Lower lobe of right lung (tissue), 2 donors: ENCODE data around the gene GNB2. TPM values are rescaled to one million over a fixed set of nuclear protein-coding genes. Genes with fewer than 3 reads are reported as not detected.
"Not testable (repeated sequence)": the region's sequence is repeated elsewhere in the genome, so short reads cannot be mapped to it uniquely, and the experiment has no call there.

ENCODE experiments used
- ATAC-seq, 2 donors: fragments of 200-7000 bp; cut with Tn5 transposase; one replicate each; pipeline ENCODE4 v1.9.1; 2020 to 2022; ENCODE audit warnings: mild to moderate bottlenecking in 2 of 2, moderate library complexity in 2 of 2
- DNase-seq: peaks from one replicate; pipeline ENCODE4 v3.0.0-alpha.2; 2020
- H3K27ac ChIP-seq: fragments of 200-600 bp; one replicate; pipeline ENCODE4 v1.8.0; 2022
- H3K27me3 ChIP-seq: fragments of 200-600 bp; one replicate; pipeline ENCODE4 v1.8.0; 2022; ENCODE audit warnings: low read depth
- H3K36me3 ChIP-seq: fragments of 200-600 bp; one replicate; pipeline ENCODE4 v1.8.0; 2022; ENCODE audit warnings: mild to moderate bottlenecking
- H3K4me1 ChIP-seq: fragments of 200-600 bp; one replicate; pipeline ENCODE4 v1.8.0; 2022
- H3K4me3 ChIP-seq: fragments of 200-600 bp; one replicate; pipeline ENCODE4 v1.8.0; 2022; ENCODE audit warnings: mild to moderate bottlenecking
- H3K9me3 ChIP-seq: fragments of 200-600 bp; one replicate; pipeline ENCODE4 v1.8.0; 2022
- CTCF ChIP-seq: fragments of 200-600 bp; IDR thresholded peaks from one replicate; pipeline ENCODE4 v1.8.0; 2022; ENCODE audit warnings: antibody characterized with exemption, mild to moderate bottlenecking
- intact Hi-C: fragments of 100-400 bp; cut with DNase I; formaldehyde crosslinking; loops from one replicate; pipeline ENCODE4 v1.11.0; 2022
- total RNA-seq: library from RNA; stranded (reverse); fragmentation: NEBNext Ultra II Directional; extraction: Animal tissue kit (Norgen Biotek cat#: 25700); gene quantifications from one replicate; pipeline ENCODE4 v1.2.1, GENCODE V29; 2021
- donor health status: DM: no; HTN: yes; CAD: no; lungs with severe emphysema.

The GNB2 gene
- total RNA-seq, 1 donor from 2014 or later: 247 TPM

DNA sequence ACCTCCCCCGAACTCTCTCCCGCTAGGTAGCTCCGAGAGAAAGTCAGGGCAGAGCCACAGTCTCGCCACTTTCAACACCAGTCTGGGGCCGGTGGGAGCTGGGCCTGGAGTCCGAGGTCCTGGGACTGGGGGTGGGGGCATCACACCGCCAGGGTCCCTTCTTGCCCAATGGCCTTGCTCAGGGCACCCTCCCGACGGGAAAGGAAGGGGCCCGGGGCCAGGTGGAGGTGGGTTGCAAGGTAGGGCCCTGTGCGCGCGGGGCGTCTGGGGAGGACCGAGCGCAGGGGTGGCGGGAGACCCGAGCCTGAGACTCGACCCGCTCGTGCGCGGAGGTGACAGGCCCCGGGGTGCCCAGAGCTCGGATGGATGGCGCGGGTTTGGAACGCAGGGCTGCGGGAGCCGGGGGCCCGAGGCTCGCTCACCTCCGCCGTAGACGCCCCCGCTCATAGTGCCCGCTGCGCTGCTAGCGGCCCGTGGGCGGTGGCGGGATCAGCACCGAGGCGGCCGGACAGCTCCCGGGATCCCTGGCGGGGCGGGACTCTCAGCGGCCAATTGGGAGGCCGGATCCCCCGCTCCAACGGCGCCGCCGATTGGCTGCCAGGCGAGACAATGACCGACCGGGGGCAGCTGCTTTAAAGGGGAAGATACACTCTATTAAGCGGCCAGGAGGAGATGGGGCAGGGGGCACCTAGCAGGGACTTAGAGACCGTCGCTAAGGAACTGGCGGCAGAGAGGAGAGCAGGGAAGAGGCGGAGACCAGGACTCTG is 17.4 kb upstream of the GNB2 start, which contains the start of gene ACTL6B:
Gene ACTL6B, minus strand, starts transcription at position 541 of the 767 bp plus-strand sequence. Its CDS starts 94 bp downstream, at position 447.
- intact Hi-C loops: no loop called here
- H3K4me1 ChIP-seq: peaks cover 6% of the 10 kb centered on the region
- no peaks in the 10 kb centered on the region for H3K36me3 ChIP-seq
- ATAC-seq (peak; percentile 73), DNase-seq (peak; percentile 67)
- no peak within 1 kb of the TSS for H3K4me3 ChIP-seq
- no peak within 1 kb of the TSS for H3K27ac ChIP-seq
- peaks cover 57% of the 10 kb centered on the region for H3K27me3 ChIP-seq
- H3K9me3 ChIP-seq: no peaks in the 10 kb centered on the region
- no peak for TF ChIP-seq CTCF

- H3K4me1 ChIP-seq, ATAC-seq, H3K4me3 ChIP-seq, DNase-seq, H3K36me3 ChIP-seq, H3K27ac ChIP-seq, H3K27me3 ChIP-seq, H3K9me3 ChIP-seq, intact Hi-C loops: not testable (repeated sequence)
These were observed 11.3 kb upstream of the GNB2 start for GRCh38 chr7:100662194-100662776.

DNA sequence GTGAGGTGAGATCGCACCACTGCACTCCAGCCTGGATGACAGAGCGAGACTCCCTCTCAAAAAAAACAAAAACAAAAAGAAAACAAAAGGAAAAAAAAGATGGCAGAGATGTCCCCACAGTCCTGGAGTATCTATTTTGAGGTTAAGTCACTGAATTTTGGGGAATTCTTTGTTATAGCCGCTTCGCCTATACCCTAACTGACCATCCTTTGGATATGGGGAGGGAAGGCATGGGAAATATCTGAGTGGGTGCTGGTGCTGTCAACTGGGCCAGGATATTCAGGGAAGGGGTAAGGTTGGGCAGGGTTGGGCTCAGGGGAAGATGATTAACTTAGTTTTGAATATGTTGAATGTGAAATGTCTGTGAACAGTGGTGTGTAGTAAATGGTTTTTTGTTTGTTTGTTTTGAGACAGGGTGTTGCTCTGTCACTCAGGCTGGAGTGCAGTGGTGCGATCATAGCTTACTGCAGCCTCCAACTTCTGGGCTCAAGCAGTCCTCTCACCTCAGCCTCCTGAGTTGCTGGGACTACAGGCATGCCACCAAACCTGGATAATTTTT is 8.3 kb upstream of the GNB2 start:
- Histone ChIP-seq H3K27ac (no peak overlapping the region), H3K36me3 (no peaks in the 10 kb centered on the region), H3K27me3 (no peaks in the 10 kb centered on the region), H3K4me3 (no peak overlapping the region), H3K9me3 (no peaks in the 10 kb centered on the region), H3K4me1 (no peaks in the 10 kb centered on the region)
- no peak for TF ChIP-seq CTCF
- intact Hi-C loops: no loop called here
- ATAC-seq (no peak), DNase-seq (no peak)

DNA sequence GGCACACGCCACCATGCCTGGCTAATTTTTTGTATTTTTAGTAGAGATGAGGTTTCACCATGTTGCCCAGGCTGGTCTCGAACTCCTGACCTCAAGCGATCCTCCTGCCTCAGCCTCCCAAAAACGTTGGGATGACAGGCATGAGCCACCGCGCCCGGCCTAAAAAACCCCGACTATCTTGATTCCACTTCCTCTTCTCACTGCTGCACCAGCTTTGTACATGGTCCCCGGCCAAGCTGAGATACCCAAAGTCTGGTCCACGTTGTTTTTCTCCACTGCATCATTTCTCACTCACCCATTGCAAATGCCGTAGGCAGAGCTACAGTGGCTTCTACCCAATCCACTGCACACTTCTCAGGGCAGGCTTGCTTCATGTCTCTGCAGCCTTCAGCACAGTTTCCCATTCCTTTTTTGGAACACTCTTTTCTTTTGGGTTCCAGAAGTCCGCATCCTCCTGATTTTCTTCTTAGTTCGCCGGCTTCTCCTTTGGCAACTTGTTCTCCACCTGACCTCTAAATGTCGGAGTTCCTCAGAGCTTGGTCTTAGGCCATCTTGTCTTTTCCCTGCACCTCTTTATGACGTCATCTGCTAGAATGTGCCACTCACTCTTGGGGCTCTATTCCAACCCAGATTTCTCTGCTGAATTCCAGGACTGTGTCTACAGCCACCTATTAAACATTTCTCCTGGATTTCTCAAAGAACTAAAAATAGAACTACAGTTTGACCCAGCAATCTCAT is 6.0 kb upstream of the GNB2 start:
- Histone ChIP-seq H3K27ac (no peak overlapping the region), H3K4me1 (no peaks in the 10 kb centered on the region), H3K9me3 (no peaks in the 10 kb centered on the region), H3K27me3 (no peaks in the 10 kb centered on the region), H3K36me3 (no peaks in the 10 kb centered on the region), H3K4me3 (no peak overlapping the region)
- TF ChIP-seq CTCF: no peak
- DNase-seq (no peak), ATAC-seq (no peak)
- intact Hi-C loops: no loop called here

- no peak for ATAC-seq
- H3K4me3 ChIP-seq: no peak overlapping the region
- no peak overlapping the region for H3K27ac ChIP-seq
- no peaks in the 10 kb centered on the region for H3K27me3 ChIP-seq
- intact Hi-C loops: no loop called here
- H3K36me3 ChIP-seq: no peaks in the 10 kb centered on the region
- no peak for TF ChIP-seq CTCF
- peaks cover 5% of the 10 kb centered on the region for H3K4me1 ChIP-seq
- H3K9me3 ChIP-seq: no peaks in the 10 kb centered on the region
- DNase-seq: no peak
These were observed 5.5 kb upstream of the GNB2 start for GRCh38 chr7:100668069-100668449.

GRCh38 chr7:100669106-100669505 is 4.4 kb upstream of the GNB2 start:
- intact Hi-C loops, ATAC-seq, H3K27ac ChIP-seq: not testable (repeated sequence)

More at GRCh38 chr7:100669106-100669505, 4.4 kb upstream of the GNB2 start:
- H3K9me3 ChIP-seq, H3K4me1 ChIP-seq, H3K36me3 ChIP-seq, H3K27me3 ChIP-seq, H3K4me3 ChIP-seq, DNase-seq: not testable (repeated sequence)
